ENCODE data around the gene PXDN.
"Not testable (repeated sequence)": the region's sequence is repeated elsewhere in the genome, so short reads cannot be mapped to it uniquely, and the experiment has no call there.

PXDN gene

GRCh38 chr2:1680222-1681016, 63.9 kb downstream of the PXDN start:
- DNase-seq: no peak

GRCh38 chr2:1679488-1680039, 64.8 kb downstream of the PXDN start:
- DNase-seq: not testable (repeated sequence)

GRCh38 chr2:1679065-1679464, 65.2 kb downstream of the PXDN start:
- not testable (repeated sequence) for DNase-seq

GRCh38 chr2:1678609-1679008, 65.7 kb downstream of the PXDN start:
- DNase-seq: no peak

GRCh38 chr2:1677821-1678165, 66.5 kb downstream of the PXDN start:
- DNase-seq: no peak

GRCh38 chr2:1676913-1677820, 67.1 kb downstream of the PXDN start:
- DNase-seq: no peak

- DNase-seq: no peak
Observed at GRCh38 chr2:1676091-1676912, 68.0 kb downstream of the PXDN start.

- no peak for DNase-seq
Observed at GRCh38 chr2:1675633-1676032, 68.7 kb downstream of the PXDN start.

- DNase-seq: no peak
Observed at GRCh38 chr2:1674766-1675397, 69.4 kb downstream of the PXDN start.

- no peak for DNase-seq
Observed at GRCh38 chr2:1674276-1674675, 70.0 kb downstream of the PXDN start.

GRCh38 chr2:1673160-1673944, 71.0 kb downstream of the PXDN start:
- no peak for DNase-seq

GRCh38 chr2:1672738-1673137, 71.6 kb downstream of the PXDN start:
- no peak for DNase-seq

GRCh38 chr2:1671916-1672315, 72.4 kb downstream of the PXDN start:
- DNase-seq: no peak

- no peak for DNase-seq
Observed at GRCh38 chr2:1670636-1671035, 73.7 kb downstream of the PXDN start.

GRCh38 chr2:1665761-1666505, 78.4 kb downstream of the PXDN start:
- no peak for DNase-seq

GRCh38 chr2:1664698-1665097, 79.6 kb downstream of the PXDN start:
- no peak for DNase-seq

GRCh38 chr2:1664076-1664605, 80.2 kb downstream of the PXDN start:
- DNase-seq: no peak

- no peak for DNase-seq
Observed at GRCh38 chr2:1663621-1664020, 80.7 kb downstream of the PXDN start.

- no peak for DNase-seq
Observed at GRCh38 chr2:1662606-1663180, 81.6 kb downstream of the PXDN start.
